Measurements from ENCODE around the gene ANP32A.
"Not testable (repeated sequence)": the region's sequence is repeated elsewhere in the genome, so short reads cannot be mapped to it uniquely, and the experiment has no call there.

The ANP32A gene

DNA sequence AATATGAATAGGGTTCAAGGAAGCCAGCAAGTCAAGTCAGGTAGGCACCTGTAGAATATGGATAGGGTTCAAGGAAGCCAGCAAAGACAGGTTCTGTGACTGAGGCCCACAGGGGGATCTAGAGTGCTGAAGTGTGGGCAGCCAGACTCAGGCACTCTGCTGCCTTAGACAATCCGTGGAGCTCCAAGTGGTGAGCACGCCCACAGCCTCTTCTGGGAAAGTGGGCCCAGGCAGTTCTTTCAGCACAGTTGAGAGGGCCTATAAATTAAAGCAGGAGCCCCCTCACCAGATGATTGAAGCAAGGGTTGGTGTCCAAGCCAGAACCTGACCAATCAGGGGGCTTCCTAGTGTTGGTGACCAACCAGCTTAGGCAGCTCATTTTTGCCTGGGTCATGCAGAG is 51.0 kb downstream of the ANP32A start:
- no peak overlapping the region for H3K27ac ChIP-seq
- TF ChIP-seq, protein P1, sequence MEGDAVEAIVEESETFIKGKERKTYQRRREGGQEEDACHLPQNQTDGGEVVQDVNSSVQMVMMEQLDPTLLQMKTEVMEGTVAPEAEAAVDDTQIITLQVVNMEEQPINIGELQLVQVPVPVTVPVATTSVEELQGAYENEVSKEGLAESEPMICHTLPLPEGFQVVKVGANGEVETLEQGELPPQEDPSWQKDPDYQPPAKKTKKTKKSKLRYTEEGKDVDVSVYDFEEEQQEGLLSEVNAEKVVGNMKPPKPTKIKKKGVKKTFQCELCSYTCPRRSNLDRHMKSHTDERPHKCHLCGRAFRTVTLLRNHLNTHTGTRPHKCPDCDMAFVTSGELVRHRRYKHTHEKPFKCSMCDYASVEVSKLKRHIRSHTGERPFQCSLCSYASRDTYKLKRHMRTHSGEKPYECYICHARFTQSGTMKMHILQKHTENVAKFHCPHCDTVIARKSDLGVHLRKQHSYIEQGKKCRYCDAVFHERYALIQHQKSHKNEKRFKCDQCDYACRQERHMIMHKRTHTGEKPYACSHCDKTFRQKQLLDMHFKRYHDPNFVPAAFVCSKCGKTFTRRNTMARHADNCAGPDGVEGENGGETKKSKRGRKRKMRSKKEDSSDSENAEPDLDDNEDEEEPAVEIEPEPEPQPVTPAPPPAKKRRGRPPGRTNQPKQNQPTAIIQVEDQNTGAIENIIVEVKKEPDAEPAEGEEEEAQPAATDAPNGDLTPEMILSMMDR (conservative IDR thresholded peaks at IDR 0.05) = no peak

DNA sequence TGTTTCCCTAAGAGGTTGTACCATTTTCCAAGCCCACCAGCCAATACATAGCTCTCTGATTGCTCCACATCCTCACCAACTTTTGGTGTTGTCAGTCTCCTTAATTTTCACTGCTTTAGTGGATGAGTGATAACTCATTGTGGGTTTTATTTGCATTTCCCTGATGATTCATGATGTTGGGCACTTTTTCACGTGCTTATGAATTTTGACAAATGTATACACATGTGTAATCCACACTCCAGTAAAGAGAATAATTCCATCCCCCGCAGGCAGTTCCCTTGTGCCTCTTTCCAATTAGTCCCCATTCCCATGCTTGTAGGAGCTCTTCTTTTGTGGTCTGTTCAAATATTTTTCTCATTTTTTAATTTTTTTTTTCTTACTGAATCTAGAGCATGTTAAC is 52.4 kb downstream of the ANP32A start:
- TF ChIP-seq, protein P1 (conservative IDR thresholded peaks at IDR 0.05) = no peak
- H3K27ac ChIP-seq = no peak overlapping the region

DNA sequence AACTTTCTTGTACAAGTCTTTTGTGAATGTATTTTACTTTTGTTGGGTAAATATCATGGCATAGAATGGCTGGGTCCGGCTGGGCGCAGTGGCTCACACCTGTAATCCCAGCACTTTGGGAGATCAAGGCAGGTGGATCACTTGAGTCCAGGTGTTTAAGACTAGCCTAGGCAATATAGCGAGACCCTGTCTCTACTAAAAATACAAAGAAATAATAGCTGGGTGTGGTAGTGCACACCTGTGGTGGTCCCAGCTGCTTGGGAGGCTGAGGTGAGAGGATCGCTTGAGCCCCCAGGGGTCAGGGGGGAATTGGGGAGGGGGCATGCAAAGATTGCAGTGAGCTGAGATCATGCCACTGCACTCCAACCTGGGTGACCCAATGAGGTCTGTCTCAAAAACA is 52.9 kb downstream of the ANP32A start:
- TF ChIP-seq, protein P1 (conservative IDR thresholded peaks at IDR 0.05) = no peak
- H3K27ac ChIP-seq = no peak overlapping the region

DNA sequence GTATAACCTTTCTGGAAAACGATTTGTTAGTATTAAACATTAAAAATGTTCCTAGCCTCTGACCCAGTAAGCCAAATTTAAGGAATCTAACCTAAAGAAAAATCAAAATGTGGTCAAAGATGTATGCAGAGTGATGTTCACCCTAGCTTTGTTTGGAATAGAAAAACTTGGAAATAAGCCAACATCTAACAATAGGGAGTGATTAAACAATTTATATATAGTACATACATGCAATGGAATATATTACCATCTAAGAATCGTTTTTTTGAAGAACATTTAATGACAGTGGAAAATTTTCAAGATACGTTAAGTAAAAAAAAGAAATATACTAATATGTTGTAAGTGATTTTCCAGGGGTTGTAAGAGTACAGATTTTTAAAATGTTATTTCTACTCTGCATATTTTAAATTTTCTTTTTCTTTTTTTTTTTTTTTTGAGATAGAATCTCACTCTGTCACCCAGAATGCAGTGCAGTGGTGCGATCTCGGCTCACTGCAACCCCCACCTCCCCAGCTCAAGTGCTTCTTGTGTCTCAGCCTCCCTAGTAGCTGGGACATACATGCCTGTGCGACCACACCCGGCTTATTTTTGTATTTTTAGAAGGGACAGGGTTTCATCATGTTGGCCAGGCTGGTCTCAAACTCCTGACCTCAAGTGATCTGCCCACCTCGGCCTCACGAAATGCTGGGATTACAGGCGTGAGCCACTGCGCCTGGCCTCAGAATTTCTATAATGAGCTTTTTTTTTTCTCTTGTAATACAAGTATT is 54.9 kb downstream of the ANP32A start:
- TF ChIP-seq, protein P1 (conservative IDR thresholded peaks at IDR 0.05) = no peak
- no peak overlapping the region for H3K27ac ChIP-seq

DNA sequence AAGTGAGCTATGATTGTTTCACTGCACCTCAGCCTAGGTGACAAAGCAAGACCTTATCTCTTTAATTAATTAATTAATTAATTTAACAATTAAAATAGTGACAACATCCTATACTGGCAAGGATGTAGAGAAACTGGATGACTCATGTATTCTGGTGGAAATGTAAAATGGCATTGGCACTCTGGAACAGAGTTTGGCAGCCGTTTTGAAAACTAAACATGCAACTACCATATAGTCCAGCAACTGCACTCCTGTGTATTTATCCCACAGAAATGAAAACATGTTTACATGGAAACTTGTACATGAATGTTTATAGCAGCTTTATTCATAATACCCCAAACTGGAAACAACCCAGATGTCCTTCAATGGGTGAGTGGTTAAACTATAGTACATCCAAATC is 56.6 kb downstream of the ANP32A start:
- TF ChIP-seq, protein P1 (conservative IDR thresholded peaks at IDR 0.05) = no peak

DNA sequence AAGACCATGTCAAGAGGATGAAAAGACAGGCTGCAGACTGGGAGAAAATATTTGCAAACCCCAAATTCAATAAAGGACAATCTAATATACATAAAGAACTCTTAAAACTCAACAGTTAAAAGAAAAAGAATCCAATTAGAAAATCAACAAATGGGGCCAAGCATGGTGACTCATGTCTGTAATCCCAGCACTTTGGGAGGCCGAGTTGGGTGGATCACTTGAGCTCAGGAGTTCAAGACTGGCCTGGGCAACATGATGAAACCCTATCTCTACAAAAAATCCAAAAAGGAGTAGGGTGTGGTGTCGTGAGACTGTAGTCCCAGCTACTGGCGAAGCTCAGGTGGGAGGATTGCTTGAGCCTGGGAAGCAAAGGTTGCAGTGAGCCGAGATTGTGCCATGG is 57.6 kb downstream of the ANP32A start:
- TF ChIP-seq, protein P1 (conservative IDR thresholded peaks at IDR 0.05) = no peak

More for the DNA sequence above, 56.6 kb downstream of the ANP32A start:
- H3K27ac ChIP-seq = no peak overlapping the region

DNA sequence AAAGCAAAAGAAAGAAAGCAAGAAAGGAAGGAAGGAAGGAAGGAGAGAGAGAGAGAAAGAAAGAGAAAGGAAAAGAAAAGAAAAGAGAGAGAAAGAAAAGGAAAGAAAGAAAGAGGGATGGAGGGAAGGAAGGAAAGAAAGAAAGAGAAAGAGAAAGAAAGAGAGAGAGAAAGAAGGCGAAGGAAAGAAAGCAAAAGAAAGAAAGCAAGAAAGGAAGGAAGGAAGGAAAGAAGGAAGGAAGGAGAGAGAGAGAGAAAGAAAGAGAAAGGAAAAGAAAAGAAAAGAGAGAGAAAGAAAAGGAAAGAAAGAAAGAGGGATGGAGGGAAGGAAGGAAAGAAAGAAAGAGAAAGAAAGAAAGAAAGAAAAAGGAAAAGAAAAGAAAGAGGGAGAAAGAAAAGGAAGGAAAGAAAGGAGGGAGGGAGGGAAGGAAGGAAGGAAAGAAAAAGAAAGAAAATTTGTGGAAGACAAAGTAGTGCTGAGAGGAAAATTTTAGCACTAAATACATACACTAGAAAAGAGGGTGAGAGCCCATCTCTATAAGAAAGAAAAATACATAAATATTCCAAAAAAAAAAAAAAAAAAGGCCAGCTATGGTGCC is 60.6 kb downstream of the ANP32A start:
- not testable (repeated sequence) for H3K27ac ChIP-seq

More for the DNA sequence above, 57.6 kb downstream of the ANP32A start:
- H3K27ac ChIP-seq = no peak overlapping the region

DNA sequence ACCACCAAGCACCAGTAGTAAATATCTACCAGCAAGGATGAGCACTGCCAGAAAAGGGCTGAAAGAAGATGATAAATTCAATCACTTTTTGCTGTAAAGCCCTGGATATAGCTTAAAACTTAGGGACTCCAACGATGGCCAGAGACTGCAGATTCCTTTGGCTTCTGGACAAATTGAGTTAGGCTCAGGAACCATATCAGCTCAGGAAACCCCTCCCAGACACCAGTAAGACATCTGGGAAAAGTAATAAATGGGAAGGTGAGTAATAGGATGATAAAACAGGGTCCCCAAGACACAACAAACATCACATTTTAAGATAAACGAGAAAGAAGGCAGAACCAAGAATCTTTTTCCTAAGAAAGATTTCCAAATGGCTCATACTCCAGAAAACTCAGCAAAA is 65.0 kb downstream of the ANP32A start:
- TF ChIP-seq, protein P1 (conservative IDR thresholded peaks at IDR 0.05) = no peak
- H3K27ac ChIP-seq = no peak overlapping the region
